NB4 (cell line): ENCODE data around the gene KCTD6.

Experiments
- CTCF ChIP-seq: IDR thresholded peaks from one replicate; pipeline ENCODE4 v1.5.1; 2012; ENCODE audit warnings: low read depth, low read length
- MAX ChIP-seq: IDR thresholded peaks from 2 replicates; pipeline ENCODE4 v1.6.1; 2011; ENCODE audit warnings: low read depth, low read length

- TF ChIP-seq MAX: no peak
- no peak for TF ChIP-seq CTCF
Measured at GRCh38 chr3:58521336-58521670, 29.4 kb downstream of the KCTD6 start.
